K562 (cell line): ENCODE measurements around the gene GSS. TPM values are rescaled to one million over a fixed set of nuclear protein-coding genes. Genes with fewer than 3 reads are reported as not detected.

Experiments used
- ATF1 ChIP-seq, 2 experiments: fragments of 450-650 bp in 1 of 2; IDR thresholded peaks; 2 replicates each; pipeline ENCODE4 v1.6.1; 2016; ENCODE audit warnings: missing compliant biosample characterization in 1 of 2, missing genetic modification characterization in 1 of 2
- BHLHE40 ChIP-seq: IDR thresholded peaks from 2 replicates; pipeline ENCODE4 v1.6.1; 2011; ENCODE audit warnings: low read length, improper control_type of control experiment
- COPS2 ChIP-seq: fragments of 450-650 bp; conservative IDR thresholded peaks from 2 replicates; pipeline ENCODE4 v1.6.1; 2016; ENCODE audit warnings: mild to moderate bottlenecking, moderate library complexity
- KHSRP ChIP-seq: fragments of 450-650 bp; IDR thresholded peaks from 2 replicates; pipeline ENCODE4 v1.6.1; 2017
- KLF16 ChIP-seq: IDR thresholded peaks from 2 replicates; pipeline ENCODE4 v1.6.1; 2016; ENCODE audit warnings: antibody characterized with exemption
- MEIS2 ChIP-seq: fragments of 450-650 bp; IDR thresholded peaks from 2 replicates; pipeline ENCODE4 v1.6.1; 2014; ENCODE audit warnings: mild to moderate bottlenecking; ENCODE audit not compliant: partially characterized antibody
- NFATC3 ChIP-seq: fragments of 450-650 bp; IDR thresholded peaks from 2 replicates; pipeline ENCODE4 v1.6.1; 2017; ENCODE audit warnings: mild to moderate bottlenecking
- NR2F6 ChIP-seq: fragments of 450-650 bp; formaldehyde crosslinking; IDR thresholded peaks from 2 replicates; pipeline ENCODE4 v1.4.0; 2020; ENCODE audit warnings: mild to moderate bottlenecking
- RHOXF2B ChIP-seq: fragments of 250-450 bp; sonication (Bioruptor Pico); conservative IDR thresholded peaks from 2 replicates; pipeline ENCODE4 v1.5.1; 2021
- RUNX1 ChIP-seq: sonication (generic); IDR thresholded peaks from 2 replicates; pipeline ENCODE4 v1.6.1; 2016; ENCODE audit warnings: antibody characterized with exemption, low read depth
- SMARCA5 ChIP-seq: fragments of 450-650 bp; IDR thresholded peaks from 2 replicates; pipeline ENCODE4 v1.6.1; 2016
- TBL1XR1 ChIP-seq, 2 experiments: IDR thresholded peaks; 2 replicates each; pipeline ENCODE4 v1.6.1; 2012; ENCODE audit warnings: improper control_type of control experiment in 2 of 2, low read length in 2 of 2, mild to moderate bottlenecking in 1 of 2
- TEAD2 ChIP-seq: fragments of 450-650 bp; IDR thresholded peaks from 2 replicates; pipeline ENCODE4 v1.6.1; 2016; ENCODE audit warnings: missing genetic modification characterization, control low read depth, missing compliant biosample characterization
- U2AF2 ChIP-seq: fragments of 200-400 bp; formaldehyde crosslinking; optimal IDR thresholded peaks from 2 replicates; pipeline ENCODE3; 2017; ENCODE audit warnings: low read depth, mild to moderate bottlenecking, low read length
- XRCC3 ChIP-seq: fragments of 450-650 bp; IDR thresholded peaks from 2 replicates; pipeline ENCODE4 v1.6.1; 2017; ENCODE audit warnings: mild to moderate bottlenecking, moderate library complexity
- ZNF197 ChIP-seq: fragments of 200-800 bp; sonication (Bioruptor generic); IDR thresholded peaks from 2 replicates; pipeline ENCODE4 v1.6.1; 2016; ENCODE audit warnings: low read depth, missing genetic modification characterization, missing compliant biosample characterization
- ZNF212 ChIP-seq: fragments of 450-650 bp; formaldehyde crosslinking; IDR thresholded peaks from 2 replicates; pipeline ENCODE4 v1.4.0; 2020; ENCODE audit warnings: mild to moderate bottlenecking
- ZNF347 ChIP-seq: fragments of 450-650 bp; formaldehyde crosslinking; IDR thresholded peaks from 2 replicates; pipeline ENCODE4 v1.4.0; 2020; ENCODE audit warnings: low read depth, mild to moderate bottlenecking, moderate library complexity
- polyA plus RNA-seq, 8 experiments: library from polyadenylated mRNA; depleted of rRNA in 4 of 8; stranded (reverse) in 5 of 8; unstranded in 3 of 8; fragments of >200 nt; fragmentation: Nextera tagmentation in 2 of 8; fragmentation: Illumina TruSeq in 1 of 8; extraction: Ambion mirVana in 2 of 8; extraction: Trizol in 1 of 8; gene quantifications; 2 replicates each; pipeline versions ENCODE4 v1.2.1 to v1.2.3, GENCODE V29; 2011 to 2014; ENCODE audit warnings: inconsistent platforms in 1 of 8, missing spikeins in 1 of 8
- total RNA-seq, 7 experiments: library from RNA; depleted of rRNA in 6 of 7; stranded (reverse); fragments of >200 nt in 6 of 7; fragmentation: Illumina TruSeq in 2 of 7; extraction: Trizol in 2 of 7; gene quantifications; 2 replicates each; pipeline versions ENCODE4 v1.2.1 to v1.2.3, GENCODE V29; 2011 to 2021; ENCODE audit warnings: low replicate concordance in 1 of 7
- TF ChIP-seq, protein P1 (sequence below): sonication (generic); formaldehyde crosslinking; IDR thresholded peaks from 2 replicates; pipeline ENCODE4 v1.8.1; 2023; ENCODE audit warnings: missing genetic modification reagents, mild to moderate bottlenecking, borderline replicate concordance
- TF ChIP-seq, protein P2 (sequence below): fragments of 150-350 bp; IDR thresholded peaks from 2 replicates; pipeline ENCODE4 v1.6.1; 2014; ENCODE audit warnings: low read depth, mild to moderate bottlenecking, low read length, borderline replicate concordance
- TF ChIP-seq, protein P3 (sequence below): sonication (generic); formaldehyde crosslinking; IDR thresholded peaks from 2 replicates; pipeline ENCODE4 v1.5.0; 2020; ENCODE audit warnings: missing genetic modification reagents

The GSS gene
- total and polyA plus RNA-seq, 9 of the 15 experiments (the other 6 are each of a cell fraction or from before 2014, with no cell fraction given), result 18.4 to 165 (median 89.4) TPM

DNA sequence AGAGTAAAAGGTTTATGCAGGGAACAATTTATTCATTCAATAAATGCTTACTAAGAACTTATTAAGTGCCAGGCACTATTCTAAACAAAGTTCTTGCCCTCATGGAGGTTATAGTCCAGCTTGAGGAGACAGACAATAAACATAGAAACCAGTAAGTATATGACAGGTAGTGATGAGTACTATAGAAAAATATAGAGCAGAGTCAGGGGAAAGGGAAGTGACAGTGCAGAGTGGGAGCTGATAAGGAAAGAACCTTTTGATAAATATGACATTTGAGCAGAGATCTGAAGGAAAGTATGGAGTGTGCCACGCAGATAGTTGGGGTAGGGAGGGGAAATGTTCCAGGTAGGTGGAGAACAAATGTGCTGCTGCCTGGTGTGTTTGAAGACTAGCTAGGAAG is 67.1 kb downstream of the GSS start (continued):
- TF ChIP-seq, protein P1, sequence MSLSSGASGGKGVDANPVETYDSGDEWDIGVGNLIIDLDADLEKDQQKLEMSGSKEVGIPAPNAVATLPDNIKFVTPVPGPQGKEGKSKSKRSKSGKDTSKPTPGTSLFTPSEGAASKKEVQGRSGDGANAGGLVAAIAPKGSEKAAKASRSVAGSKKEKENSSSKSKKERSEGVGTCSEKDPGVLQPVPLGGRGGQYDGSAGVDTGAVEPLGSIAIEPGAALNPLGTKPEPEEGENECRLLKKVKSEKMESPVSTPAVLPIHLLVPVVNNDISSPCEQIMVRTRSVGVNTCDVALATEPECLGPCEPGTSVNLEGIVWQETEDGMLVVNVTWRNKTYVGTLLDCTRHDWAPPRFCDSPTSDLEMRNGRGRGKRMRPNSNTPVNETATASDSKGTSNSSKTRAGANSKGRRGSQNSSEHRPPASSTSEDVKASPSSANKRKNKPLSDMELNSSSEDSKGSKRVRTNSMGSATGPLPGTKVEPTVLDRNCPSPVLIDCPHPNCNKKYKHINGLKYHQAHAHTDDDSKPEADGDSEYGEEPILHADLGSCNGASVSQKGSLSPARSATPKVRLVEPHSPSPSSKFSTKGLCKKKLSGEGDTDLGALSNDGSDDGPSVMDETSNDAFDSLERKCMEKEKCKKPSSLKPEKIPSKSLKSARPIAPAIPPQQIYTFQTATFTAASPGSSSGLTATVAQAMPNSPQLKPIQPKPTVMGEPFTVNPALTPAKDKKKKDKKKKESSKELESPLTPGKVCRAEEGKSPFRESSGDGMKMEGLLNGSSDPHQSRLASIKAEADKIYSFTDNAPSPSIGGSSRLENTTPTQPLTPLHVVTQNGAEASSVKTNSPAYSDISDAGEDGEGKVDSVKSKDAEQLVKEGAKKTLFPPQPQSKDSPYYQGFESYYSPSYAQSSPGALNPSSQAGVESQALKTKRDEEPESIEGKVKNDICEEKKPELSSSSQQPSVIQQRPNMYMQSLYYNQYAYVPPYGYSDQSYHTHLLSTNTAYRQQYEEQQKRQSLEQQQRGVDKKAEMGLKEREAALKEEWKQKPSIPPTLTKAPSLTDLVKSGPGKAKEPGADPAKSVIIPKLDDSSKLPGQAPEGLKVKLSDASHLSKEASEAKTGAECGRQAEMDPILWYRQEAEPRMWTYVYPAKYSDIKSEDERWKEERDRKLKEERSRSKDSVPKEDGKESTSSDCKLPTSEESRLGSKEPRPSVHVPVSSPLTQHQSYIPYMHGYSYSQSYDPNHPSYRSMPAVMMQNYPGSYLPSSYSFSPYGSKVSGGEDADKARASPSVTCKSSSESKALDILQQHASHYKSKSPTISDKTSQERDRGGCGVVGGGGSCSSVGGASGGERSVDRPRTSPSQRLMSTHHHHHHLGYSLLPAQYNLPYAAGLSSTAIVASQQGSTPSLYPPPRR (CRISPR knock-in tag), result no peak
- TF ChIP-seq ZNF347 (CRISPR knock-in tag) (no peak), XRCC3 (peak; percentile 89; the same call in 1 of the 2 replicates), NR2F6 (no peak), ZNF212 (CRISPR knock-in tag) (no peak), COPS2 (no peak), SMARCA5 (no peak), KLF16 (0 out of 2 replicates have a peak, but pooled peaks have one; percentile 24), TBL1XR1 (IDR thresholded peaks at IDR 0.05; ENCODE audit: low read length in 2 of 2) (peak in 1 of 2 experiments; percentile 67; a peak in 2 of 4 replicates), RHOXF2B (CRISPR knock-in tag) (no peak), U2AF2 (no peak), KHSRP (no peak; the same call in 1 of the 2 replicates), RUNX1 (no peak), TEAD2 (no peak), MEIS2 (peak; percentile 91), ATF1 (CRISPR knock-in tag; IDR thresholded peaks at IDR 0.05) (no peak), ATF1 (tag; IDR thresholded peaks at IDR 0.05) (no peak; the same call in 1 of the 2 replicates), ZNF197 (CRISPR knock-in tag) (no peak), NFATC3 (no peak), BHLHE40 (no peak)
- TF ChIP-seq, protein P2, sequence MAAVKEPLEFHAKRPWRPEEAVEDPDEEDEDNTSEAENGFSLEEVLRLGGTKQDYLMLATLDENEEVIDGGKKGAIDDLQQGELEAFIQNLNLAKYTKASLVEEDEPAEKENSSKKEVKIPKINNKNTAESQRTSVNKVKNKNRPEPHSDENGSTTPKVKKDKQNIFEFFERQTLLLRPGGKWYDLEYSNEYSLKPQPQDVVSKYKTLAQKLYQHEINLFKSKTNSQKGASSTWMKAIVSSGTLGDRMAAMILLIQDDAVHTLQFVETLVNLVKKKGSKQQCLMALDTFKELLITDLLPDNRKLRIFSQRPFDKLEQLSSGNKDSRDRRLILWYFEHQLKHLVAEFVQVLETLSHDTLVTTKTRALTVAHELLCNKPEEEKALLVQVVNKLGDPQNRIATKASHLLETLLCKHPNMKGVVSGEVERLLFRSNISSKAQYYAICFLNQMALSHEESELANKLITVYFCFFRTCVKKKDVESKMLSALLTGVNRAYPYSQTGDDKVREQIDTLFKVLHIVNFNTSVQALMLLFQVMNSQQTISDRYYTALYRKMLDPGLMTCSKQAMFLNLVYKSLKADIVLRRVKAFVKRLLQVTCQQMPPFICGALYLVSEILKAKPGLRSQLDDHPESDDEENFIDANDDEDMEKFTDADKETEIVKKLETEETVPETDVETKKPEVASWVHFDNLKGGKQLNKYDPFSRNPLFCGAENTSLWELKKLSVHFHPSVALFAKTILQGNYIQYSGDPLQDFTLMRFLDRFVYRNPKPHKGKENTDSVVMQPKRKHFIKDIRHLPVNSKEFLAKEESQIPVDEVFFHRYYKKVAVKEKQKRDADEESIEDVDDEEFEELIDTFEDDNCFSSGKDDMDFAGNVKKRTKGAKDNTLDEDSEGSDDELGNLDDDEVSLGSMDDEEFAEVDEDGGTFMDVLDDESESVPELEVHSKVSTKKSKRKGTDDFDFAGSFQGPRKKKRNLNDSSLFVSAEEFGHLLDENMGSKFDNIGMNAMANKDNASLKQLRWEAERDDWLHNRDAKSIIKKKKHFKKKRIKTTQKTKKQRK, result no peak
- TF ChIP-seq, protein P3, sequence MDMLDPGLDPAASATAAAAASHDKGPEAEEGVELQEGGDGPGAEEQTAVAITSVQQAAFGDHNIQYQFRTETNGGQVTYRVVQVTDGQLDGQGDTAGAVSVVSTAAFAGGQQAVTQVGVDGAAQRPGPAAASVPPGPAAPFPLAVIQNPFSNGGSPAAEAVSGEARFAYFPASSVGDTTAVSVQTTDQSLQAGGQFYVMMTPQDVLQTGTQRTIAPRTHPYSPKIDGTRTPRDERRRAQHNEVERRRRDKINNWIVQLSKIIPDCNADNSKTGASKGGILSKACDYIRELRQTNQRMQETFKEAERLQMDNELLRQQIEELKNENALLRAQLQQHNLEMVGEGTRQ (CRISPR knock-in tag), result no peak
